ENCODE data around the gene NACC2.

The NACC2 gene

DNA sequence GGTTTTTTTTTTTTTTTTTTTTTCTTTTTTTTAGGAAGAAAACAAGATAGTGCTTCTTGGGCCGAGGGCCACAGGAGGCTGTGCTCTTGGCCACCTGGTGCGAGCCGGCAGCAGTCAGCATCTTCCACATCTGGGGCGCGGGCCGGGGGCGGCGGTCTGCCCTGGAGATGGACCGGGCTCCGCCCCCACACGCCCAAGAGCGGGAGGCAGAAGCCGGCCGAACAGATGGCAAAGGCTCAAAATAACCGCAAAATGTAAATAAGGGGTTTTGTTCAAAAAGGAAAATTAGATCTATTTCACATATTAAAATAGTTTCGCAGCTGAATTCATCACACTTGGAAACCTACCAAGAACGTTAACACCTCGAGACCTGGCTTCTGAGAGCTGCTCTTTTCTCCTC lies 82.4 kb downstream of the NACC2 start:
- DNase-seq (ENCODE audit: low read depth in 2 of 2) = no peak

GRCh38 chr9:136011703-136012496 lies 83.2 kb downstream of the NACC2 start:
- no peak for DNase-seq (ENCODE audit: low read depth in 2 of 2)

DNA sequence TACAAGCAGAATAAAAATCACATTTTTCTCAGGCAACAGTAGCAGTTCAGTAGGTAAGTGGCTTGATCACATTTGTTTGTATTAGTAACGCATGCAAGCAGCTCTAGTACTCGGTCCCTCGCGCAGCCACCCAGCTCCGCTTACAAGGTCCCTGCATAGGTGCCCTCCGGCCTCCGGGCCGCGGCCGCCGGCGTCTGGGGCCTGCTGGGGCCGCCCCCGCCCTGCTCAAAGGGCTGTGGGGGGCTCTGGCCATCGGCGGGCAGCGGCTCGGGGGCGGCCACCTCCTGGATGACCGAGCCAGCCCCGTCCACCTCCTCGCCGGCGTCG lies 83.8 kb downstream of the NACC2 start:
- no peak for DNase-seq (ENCODE audit: low read depth in 2 of 2)

DNA sequence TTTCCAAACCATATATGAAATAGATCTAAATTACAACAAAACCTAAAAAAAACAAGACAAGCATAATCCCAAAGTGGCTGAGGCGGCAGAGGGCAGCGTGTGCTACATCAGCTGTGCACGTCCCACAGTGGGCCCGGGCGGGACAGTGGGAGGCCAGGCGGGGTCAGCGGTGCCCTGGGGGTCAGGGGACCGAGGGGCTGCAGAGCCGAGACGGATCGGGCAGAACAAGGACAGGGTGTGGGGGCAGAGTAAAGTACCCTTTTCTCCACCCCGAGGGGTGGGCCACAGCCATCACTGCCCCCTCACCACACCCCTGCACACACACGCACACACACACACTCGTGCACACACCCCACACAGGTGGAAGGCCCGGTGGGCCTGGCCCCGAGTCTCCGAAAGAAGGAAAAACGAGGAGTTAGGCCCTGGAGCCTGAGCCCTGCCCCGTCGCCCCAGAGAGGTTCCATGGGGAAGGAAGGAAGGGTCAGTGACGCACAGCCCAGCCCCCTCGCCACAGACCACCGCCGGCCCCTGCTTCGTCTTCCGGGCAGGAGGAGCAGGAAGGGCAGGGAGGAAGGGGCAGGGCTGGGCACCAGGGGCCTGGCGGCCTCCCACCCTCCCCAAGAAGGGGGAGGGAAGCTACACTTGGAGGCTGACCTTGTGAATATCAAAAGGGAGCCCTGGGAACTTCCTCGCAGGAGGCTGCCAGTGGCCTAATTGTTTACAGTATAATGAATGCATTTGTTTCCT lies 84.3 kb downstream of the NACC2 start:
- DNase-seq (ENCODE audit: low read depth in 2 of 2) = no peak

GRCh38 chr9:136010176-136010575 lies 84.9 kb downstream of the NACC2 start:
- DNase-seq (ENCODE audit: low read depth in 2 of 2) = no peak

GRCh38 chr9:136009516-136009915 lies 85.6 kb downstream of the NACC2 start:
- no peak for DNase-seq (ENCODE audit: low read depth in 2 of 2)

DNA sequence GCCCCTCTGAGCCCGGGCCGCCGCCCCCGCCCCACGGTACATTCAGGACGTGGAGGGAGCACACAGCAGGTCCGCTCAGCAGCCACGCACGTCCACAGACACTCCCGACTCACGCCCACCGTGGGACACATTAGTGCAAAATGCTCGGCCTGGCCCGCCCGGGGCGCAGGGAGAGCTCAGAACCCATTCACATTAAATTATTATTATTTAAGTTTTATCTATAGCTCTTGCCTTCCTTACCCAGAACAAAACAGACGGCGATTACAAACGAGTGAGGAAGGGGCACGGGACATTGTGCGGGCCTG lies 86.4 kb downstream of the NACC2 start:
- DNase-seq (ENCODE audit: low read depth in 2 of 2) = no peak

GRCh38 chr9:136007934-136008692 lies 87.0 kb downstream of the NACC2 start:
- DNase-seq (ENCODE audit: low read depth in 2 of 2) = no peak

DNA sequence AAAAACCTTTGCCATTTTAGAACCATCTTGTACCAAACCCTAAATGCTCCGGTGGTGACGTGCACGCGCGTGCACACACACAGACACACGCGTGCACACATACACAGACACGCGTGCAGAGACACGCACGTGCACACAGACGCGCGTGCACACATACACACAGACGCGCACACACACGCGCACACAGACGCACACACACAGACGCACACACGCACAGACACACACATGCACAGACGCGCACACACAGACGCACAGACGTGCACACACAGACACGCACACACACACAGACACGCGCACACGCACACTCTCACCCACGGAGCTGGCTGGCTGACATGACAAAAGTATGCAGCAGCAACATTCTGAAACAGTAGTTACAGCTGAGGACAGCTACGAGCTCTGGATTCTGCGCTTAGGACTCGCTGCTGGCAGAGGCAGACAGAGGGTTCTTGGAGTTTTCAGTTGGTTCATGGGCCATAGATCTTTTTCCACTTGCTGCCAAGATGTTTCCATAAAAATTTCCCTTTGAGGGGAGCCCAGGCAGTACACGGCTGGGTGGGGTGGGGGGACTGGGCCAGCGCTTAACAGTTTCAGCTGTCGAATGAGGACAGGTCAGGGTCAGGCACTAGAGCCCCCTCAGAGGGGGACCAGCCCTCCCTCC lies 87.7 kb downstream of the NACC2 start:
- DNase-seq (ENCODE audit: low read depth in 2 of 2) = no peak

GRCh38 chr9:136006169-136006568 lies 88.9 kb downstream of the NACC2 start:
- DNase-seq (ENCODE audit: low read depth in 2 of 2) = no peak

GRCh38 chr9:136004712-136005111 lies 90.4 kb downstream of the NACC2 start:
- no peak for DNase-seq (ENCODE audit: low read depth in 2 of 2)

GRCh38 chr9:136004219-136004618 lies 90.9 kb downstream of the NACC2 start:
- no peak for DNase-seq (ENCODE audit: low read depth in 2 of 2)

- no peak for DNase-seq (ENCODE audit: low read depth in 2 of 2)
These were observed 91.5 kb downstream of the NACC2 start for GRCh38 chr9:136003411-136004218.

DNA sequence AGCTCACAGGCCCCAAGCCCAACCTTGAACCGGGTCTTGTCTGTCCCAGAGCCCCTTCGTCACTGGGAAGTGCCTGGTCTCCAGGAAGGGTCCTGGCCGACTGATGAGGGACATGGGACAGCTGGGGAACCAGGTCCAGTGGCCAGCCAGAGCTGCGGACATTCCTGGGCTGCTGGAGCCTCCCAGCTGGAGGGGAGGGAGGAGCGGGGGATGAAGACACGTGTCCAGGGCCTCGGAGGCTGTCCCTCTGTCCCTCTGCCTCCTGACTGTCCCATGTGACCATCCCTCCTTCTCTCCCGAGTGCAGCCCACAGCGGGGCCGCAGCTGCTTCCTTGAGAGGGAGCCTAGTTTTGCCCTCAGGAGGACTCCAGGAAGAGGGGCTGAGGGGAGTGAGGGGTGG lies 92.2 kb downstream of the NACC2 start:
- no peak for DNase-seq (ENCODE audit: low read depth in 2 of 2)

GRCh38 chr9:136002215-136002614 lies 92.9 kb downstream of the NACC2 start:
- no peak for DNase-seq (ENCODE audit: low read depth in 2 of 2)

DNA sequence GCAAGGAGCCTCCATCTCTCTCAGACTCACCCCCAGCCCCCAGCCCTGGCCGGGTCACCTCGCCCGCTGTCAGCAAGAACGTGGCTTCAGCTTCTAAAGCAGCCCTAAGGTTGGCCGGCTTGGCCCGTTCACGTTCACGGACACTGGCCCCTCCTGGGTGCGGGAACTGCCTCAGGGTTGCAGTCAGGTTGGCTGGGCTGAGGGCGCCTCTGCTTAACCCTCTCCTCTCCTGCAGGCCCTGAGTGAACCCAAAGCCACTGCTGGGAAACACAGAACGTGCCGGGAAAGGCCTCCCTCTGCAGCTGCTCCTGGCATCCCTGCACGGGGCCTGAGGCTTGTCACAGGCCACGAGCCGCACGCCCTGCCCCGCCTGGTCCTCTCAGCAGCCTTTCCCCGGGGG lies 93.9 kb downstream of the NACC2 start:
- DNase-seq (ENCODE audit: low read depth in 2 of 2) = no peak

- DNase-seq (ENCODE audit: low read depth in 2 of 2) = no peak
These were observed 96.5 kb downstream of the NACC2 start for GRCh38 chr9:135998410-135999071.

GRCh38 chr9:135998016-135998380 lies 97.1 kb downstream of the NACC2 start:
- no peak for DNase-seq (ENCODE audit: low read depth in 2 of 2)

DNA sequence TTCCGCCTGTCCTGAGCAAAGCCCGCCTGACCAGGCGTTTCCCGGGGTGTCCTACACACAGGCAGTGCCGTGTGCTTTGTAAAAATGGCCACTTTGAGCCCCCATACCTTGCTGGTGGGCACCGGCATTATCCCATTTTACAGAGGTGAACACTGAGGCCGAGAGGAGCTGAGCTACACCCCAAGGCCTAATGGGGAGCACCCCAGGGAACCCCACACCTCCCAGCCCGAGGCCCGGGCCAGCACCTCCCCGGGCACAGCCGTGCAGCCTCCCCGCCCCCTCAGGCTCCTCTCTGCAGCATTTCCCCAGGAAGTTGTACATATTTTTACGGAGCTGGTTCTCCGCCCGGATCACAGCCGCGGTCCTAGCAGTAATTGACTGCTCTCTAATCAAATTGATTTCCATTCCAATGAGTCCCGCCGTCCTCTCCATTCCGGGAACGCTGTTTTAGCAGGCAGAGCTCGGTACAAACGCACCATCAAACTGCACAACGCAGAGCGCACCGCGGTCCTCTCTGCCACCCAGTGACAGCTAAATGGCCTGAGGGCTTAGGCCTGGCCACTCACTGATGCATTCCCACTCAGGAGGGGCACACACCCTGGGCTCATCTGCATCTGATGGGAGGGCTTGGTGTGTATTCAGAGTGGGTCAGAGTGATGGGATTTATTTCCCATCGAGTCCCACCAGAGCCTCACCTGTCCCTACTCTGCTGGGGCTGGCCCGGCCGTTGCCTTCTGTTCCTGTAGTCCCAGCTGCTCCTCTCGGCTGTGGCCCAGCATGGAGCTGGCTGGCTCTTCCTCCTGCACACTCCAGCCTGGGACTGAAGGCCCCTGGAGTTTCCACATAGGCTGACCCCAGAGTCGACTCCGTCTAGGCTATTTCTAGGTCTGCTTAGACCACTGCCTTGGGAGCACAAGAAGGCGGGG lies 97.7 kb downstream of the NACC2 start:
- DNase-seq (ENCODE audit: low read depth in 2 of 2) = no peak

- DNase-seq (ENCODE audit: low read depth in 2 of 2) = no peak
These were observed 99.3 kb downstream of the NACC2 start for GRCh38 chr9:135995816-135996215.
